GM19099 (cell line): ENCODE data around the gene CACNB1.

Experiments used
- POLR2A ChIP-seq: IDR thresholded peaks from 3 replicates; pipeline ENCODE4 v1.6.1; 2011; ENCODE audit warnings: low read depth; ENCODE audit not compliant: insufficient read length; ENCODE audit errors: extremely low read depth

CACNB1 gene

GRCh38 chr17:39195568-39196160 lies 1.8 kb downstream of the CACNB1 start:
- no peak for TF ChIP-seq POLR2A

GRCh38 chr17:39194985-39195524 lies 2.4 kb downstream of the CACNB1 start:
- no peak for TF ChIP-seq POLR2A

GRCh38 chr17:39194089-39194984 lies 3.1 kb downstream of the CACNB1 start:
- no peak for TF ChIP-seq POLR2A

- no peak for TF ChIP-seq POLR2A
These were observed 4.1 kb downstream of the CACNB1 start for GRCh38 chr17:39193346-39193745.

GRCh38 chr17:39192901-39193300 lies 4.6 kb downstream of the CACNB1 start:
- no peak for TF ChIP-seq POLR2A

GRCh38 chr17:39191750-39192510 lies 5.5 kb downstream of the CACNB1 start:
- TF ChIP-seq POLR2A, result no peak

- TF ChIP-seq POLR2A, result no peak
These were observed 10.2 kb downstream of the CACNB1 start for GRCh38 chr17:39187152-39187830.

- TF ChIP-seq POLR2A, result no peak
These were observed 10.9 kb downstream of the CACNB1 start for GRCh38 chr17:39186481-39187002.

- no peak for TF ChIP-seq POLR2A
These were observed 13.7 kb downstream of the CACNB1 start for GRCh38 chr17:39183720-39184119.

GRCh38 chr17:39183045-39183444 lies 14.4 kb downstream of the CACNB1 start:
- no peak for TF ChIP-seq POLR2A

GRCh38 chr17:39181303-39181702 lies 16.2 kb downstream of the CACNB1 start:
- no peak for TF ChIP-seq POLR2A

- no peak for TF ChIP-seq POLR2A
These were observed 18.9 kb downstream of the CACNB1 start for GRCh38 chr17:39178536-39178935.

GRCh38 chr17:39177256-39177655 lies 20.2 kb downstream of the CACNB1 start:
- TF ChIP-seq POLR2A, result no peak

- TF ChIP-seq POLR2A, result no peak
These were observed 21.8 kb downstream of the CACNB1 start for GRCh38 chr17:39175695-39176093.
